RWPE1 (cell line): Measurements from ENCODE around the gene PILRA.
"Not testable (repeated sequence)": the region's sequence is repeated elsewhere in the genome, so short reads cannot be mapped to it uniquely, and the experiment has no call there.

Source experiments
- CTCF ChIA-PET: fragments of 350-600 bp; sonication (Branson Sonifier 250); formaldehyde crosslinking; extraction: SDS; loops from one replicate; lab custom pipeline; 2021; lab: Yijun Ruan, JAX
- POLR2A ChIA-PET: fragments of 400-600 bp; formaldehyde crosslinking; extraction: SDS; loops from one replicate; lab custom pipeline; 2020; ENCODE audit warnings: antibody characterized with exemption; ENCODE audit not compliant: low non-redundant PET; lab: Yijun Ruan, JAX
- DNase-seq: peaks from one replicate; pipeline ENCODE4 v3.0.0; 2012; ENCODE audit warnings: low spot score
- H3K27ac ChIP-seq: fragments of 450-650 bp; 2 replicates; pipeline ENCODE4 v1.5.1; 2017
- TF ChIP-seq, protein P1 (sequence below): fragments of 450-650 bp; conservative IDR thresholded peaks from 2 replicates; pipeline ENCODE4 v1.5.1; 2017; ENCODE audit warnings: low read depth, mild to moderate bottlenecking

The PILRA gene

DNA sequence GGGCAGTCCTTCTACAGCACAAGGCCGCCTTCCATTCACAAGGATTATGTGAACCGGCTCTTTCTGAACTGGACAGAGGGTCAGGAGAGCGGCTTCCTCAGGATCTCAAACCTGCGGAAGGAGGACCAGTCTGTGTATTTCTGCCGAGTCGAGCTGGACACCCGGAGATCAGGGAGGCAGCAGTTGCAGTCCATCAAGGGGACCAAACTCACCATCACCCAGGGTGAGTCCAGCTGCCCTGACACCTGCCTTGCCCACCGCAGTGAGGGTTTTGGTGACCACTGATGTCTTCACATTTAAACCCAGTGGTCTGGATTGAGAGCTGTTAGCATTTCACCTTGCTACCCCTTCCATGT lies 14.5 kb upstream of the PILRA start:
- no peak for DNase-seq
- TF ChIP-seq, protein P1, sequence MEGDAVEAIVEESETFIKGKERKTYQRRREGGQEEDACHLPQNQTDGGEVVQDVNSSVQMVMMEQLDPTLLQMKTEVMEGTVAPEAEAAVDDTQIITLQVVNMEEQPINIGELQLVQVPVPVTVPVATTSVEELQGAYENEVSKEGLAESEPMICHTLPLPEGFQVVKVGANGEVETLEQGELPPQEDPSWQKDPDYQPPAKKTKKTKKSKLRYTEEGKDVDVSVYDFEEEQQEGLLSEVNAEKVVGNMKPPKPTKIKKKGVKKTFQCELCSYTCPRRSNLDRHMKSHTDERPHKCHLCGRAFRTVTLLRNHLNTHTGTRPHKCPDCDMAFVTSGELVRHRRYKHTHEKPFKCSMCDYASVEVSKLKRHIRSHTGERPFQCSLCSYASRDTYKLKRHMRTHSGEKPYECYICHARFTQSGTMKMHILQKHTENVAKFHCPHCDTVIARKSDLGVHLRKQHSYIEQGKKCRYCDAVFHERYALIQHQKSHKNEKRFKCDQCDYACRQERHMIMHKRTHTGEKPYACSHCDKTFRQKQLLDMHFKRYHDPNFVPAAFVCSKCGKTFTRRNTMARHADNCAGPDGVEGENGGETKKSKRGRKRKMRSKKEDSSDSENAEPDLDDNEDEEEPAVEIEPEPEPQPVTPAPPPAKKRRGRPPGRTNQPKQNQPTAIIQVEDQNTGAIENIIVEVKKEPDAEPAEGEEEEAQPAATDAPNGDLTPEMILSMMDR, result no peak
- no peak overlapping the region for H3K27ac ChIP-seq
- ChIA-PET CTCF (interaction anchor here (0.6 to 0.7 kb wide), 2 partner anchors 24 to 49 kb away, joined by 3 read pairs; no protein-coding TSS in a partner anchor), POLR2A (no interaction called here)

DNA sequence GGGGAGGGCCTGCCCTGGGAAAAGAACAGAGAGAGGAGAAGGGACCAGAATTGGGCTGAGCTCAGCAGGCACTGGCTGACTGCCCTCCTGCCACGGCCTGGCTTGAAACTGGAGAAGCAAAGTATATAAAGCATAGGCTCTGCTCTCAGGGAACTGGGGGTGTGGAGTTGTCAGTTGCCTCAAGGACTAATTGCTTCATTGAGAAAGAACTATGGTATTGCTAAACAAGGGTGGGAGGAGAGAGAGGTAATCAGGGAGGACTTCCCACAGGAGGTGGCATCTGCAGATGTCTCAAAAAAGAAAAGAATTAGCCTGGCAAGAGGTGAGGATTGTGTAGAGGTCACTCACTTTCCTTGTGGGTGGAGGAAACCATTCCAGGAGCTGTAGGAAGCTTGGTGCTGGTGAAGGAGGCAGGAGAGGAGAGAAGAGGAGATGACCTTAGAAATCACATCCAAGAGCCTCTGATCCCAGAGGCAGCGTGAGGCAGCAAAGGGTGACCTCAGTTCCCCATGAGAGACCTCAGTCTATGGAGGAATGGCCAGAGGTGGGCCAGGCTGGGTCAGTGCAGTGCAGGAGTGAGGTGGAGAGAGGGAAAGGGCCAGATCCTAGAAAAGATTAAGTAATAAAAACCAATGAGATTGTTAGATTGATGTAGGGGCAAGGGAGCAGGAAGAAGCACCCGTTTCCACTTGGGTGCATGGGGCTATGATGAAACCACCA lies 13.0 kb upstream of the PILRA start:
- ChIA-PET POLR2A (no interaction called here), CTCF (no interaction called here)
- no peak overlapping the region for H3K27ac ChIP-seq
- no peak for DNase-seq
- TF ChIP-seq, protein P1, result no peak

- DNase-seq, result no peak
- TF ChIP-seq, protein P1, result no peak
- POLR2A ChIA-PET, result no interaction called here
- no peak overlapping the region for H3K27ac ChIP-seq
- CTCF ChIA-PET, result no interaction called here
Measured at GRCh38 chr7:100363098-100363497, 10.2 kb upstream of the PILRA start.

GRCh38 chr7:100363797-100364196 lies 9.5 kb upstream of the PILRA start:
- CTCF ChIA-PET, result interaction anchor here (0.6 to 0.7 kb wide), 2 partner anchors 106 to 1496 kb away, joined by 3 to 5 read pairs; no protein-coding TSS in a partner anchor
- H3K27ac ChIP-seq, POLR2A ChIA-PET, DNase-seq: not testable (repeated sequence)

DNA sequence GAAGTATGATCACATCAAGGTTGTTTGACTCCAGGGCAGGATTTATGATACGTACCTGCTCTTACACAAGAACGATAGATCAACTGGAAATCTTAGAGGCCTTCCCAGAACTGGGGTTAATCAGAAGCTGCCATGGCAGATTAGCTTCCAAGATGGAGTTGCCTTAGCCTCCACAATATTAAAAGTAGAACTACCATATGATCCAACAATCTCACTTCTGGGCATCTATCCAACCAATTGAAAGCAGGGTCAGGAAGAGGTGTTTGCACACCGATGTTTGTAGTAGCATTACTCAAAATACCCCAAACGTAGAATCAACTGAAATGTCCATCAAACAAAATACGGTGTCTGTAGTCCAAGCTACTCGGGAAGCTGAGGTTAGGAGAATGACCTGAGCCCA lies 8.8 kb upstream of the PILRA start:
- DNase-seq, result no peak
- TF ChIP-seq, protein P1, result no peak
- H3K27ac ChIP-seq, result no peak overlapping the region
- CTCF ChIA-PET, result interaction anchor here (0.6 kb wide), 1 partner anchor 21 kb away, joined by 3 read pairs; no protein-coding TSS in a partner anchor
- POLR2A ChIA-PET, result no interaction called here

DNA sequence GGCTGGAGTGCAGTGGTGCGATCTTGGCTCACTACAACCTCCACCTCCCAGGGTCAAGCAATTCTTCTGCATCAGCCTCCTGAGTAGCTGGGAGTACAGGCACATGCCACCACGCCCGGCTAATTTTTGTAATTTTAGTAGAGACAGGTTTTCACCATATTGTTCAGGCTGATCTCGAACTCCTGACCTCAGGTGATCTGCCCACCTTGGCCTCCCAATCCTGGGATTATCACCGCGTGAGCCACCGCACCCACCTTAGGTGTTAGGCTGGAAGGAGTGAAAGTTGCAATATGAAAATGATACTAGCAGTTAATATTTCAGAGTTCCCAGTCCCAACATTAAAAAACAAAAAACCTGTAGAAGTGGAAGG lies 7.3 kb upstream of the PILRA start:
- DNase-seq, CTCF ChIA-PET, POLR2A ChIA-PET: not testable (repeated sequence)
- H3K27ac ChIP-seq, result peak overlapping the region; percentile 47

DNA sequence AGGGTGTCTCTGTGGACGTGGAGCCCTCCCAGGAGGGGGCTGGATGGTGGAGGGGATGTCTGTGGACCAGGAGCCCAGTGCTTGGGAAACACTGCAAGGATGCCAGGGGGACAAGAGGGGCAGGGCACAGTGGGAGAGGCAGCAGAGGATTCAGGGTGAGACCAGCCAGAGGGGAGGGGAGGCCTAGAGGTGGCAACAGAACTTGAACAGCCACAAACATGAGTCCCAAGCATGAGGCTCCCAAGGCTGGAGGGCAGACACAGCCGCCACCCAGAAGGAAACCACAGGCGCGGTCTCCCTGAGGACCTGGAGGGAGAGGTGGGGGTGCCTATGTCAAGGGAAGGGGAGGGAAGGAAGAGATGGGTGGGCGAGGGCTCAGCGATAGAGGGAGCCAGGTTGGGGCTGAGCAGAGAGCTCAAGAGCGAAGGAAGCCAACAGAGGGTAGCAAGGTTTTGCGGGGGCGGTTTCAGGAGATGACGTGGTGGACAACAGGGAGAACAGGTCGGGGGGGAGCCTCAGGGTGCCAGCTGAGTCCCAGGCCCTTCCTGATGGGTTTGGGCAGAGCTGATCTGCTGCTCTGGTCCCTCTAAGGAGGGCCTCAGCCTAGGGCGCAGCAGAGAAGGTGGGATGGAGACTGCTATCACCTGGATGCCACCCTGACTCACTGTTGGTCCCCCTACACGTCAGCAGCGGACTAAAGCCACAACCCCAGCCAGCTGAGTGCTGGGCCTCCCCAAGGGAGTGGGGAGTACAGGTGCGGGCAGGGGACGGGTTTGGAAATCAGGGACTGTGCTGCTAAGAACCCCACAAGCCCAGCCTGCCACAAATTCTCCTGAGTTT lies 6.7 kb upstream of the PILRA start:
- POLR2A ChIA-PET, result no interaction called here
- TF ChIP-seq, protein P1, result no peak
- DNase-seq, result no peak
- CTCF ChIA-PET, result no interaction called here
- peak overlapping the region; percentile 47 for H3K27ac ChIP-seq
